Stimulated activated CD4-positive, alpha-beta T cell treated with anti-CD3 and anti-CD28 coated beads, Interleukin-2, amount 100 ng/mL, for 48 hours (primary cell): ENCODE results near the gene S100A2.
A peak's percentile ranks its signal among the peaks of the same experiment; 100 is the strongest.
"Not testable (repeated sequence)": the region's sequence is repeated elsewhere in the genome, so short reads cannot be mapped to it uniquely, and the experiment has no call there.

Source experiments
- DNase-seq, 2 donors: peaks; one replicate each; pipeline ENCODE4 v3.0.0-alpha.2; 2020

The S100A2 gene

GRCh38 chr1:153588033-153588432, 22.4 kb upstream of the S100A2 start:
- not testable (repeated sequence) for DNase-seq

GRCh38 chr1:153587314-153587713, 21.7 kb upstream of the S100A2 start:
- DNase-seq, result no peak

GRCh38 chr1:153586347-153586746, 20.7 kb upstream of the S100A2 start:
- DNase-seq, result no peak

GRCh38 chr1:153585006-153585405, 19.4 kb upstream of the S100A2 start:
- no peak for DNase-seq

GRCh38 chr1:153583976-153584375, 18.3 kb upstream of the S100A2 start:
- no peak for DNase-seq

- DNase-seq, result not testable (repeated sequence)
Observed at GRCh38 chr1:153583514-153583913, 17.9 kb upstream of the S100A2 start.

GRCh38 chr1:153582836-153583235, 17.2 kb upstream of the S100A2 start:
- not testable (repeated sequence) for DNase-seq

- DNase-seq, result no peak
Observed at GRCh38 chr1:153578936-153579335, 13.3 kb upstream of the S100A2 start.

GRCh38 chr1:153578490-153578889, 12.8 kb upstream of the S100A2 start:
- DNase-seq, result no peak

GRCh38 chr1:153577624-153578051, 12.0 kb upstream of the S100A2 start:
- no peak for DNase-seq

GRCh38 chr1:153577138-153577537, 11.5 kb upstream of the S100A2 start:
- no peak for DNase-seq

- DNase-seq, result not testable (repeated sequence)
Observed at GRCh38 chr1:153575497-153575896, 9.9 kb upstream of the S100A2 start.

GRCh38 chr1:153575081-153575491, 9.4 kb upstream of the S100A2 start:
- DNase-seq, result not testable (repeated sequence)

GRCh38 chr1:153573351-153573750, 7.7 kb upstream of the S100A2 start:
- DNase-seq, result no peak

- peak; percentile 51 to 61 for DNase-seq
Observed at GRCh38 chr1:153572569-153573015, 6.9 kb upstream of the S100A2 start.

- DNase-seq, result no peak
Observed at GRCh38 chr1:153571706-153572105, 6.1 kb upstream of the S100A2 start.

GRCh38 chr1:153570874-153571273, 5.2 kb upstream of the S100A2 start:
- no peak for DNase-seq

- no peak for DNase-seq
Observed at GRCh38 chr1:153569465-153569864, 3.8 kb upstream of the S100A2 start.

GRCh38 chr1:153568367-153569099, 2.9 kb upstream of the S100A2 start:
- peak; percentile 89 to 91 for DNase-seq

- DNase-seq, result peak; percentile 41 to 49
Observed at GRCh38 chr1:153567621-153568366, 2.1 kb upstream of the S100A2 start.

GRCh38 chr1:153566414-153567371, 1.0 kb upstream of the S100A2 start:
- peak; percentile 76 to 80 for DNase-seq

GRCh38 chr1:153563991-153564390, 1.7 kb downstream of the S100A2 start:
- no peak for DNase-seq

- no peak for DNase-seq
Observed at GRCh38 chr1:153563483-153563901, 2.2 kb downstream of the S100A2 start.
